Chondrocyte (in vitro differentiated cells): Measurements from ENCODE around the gene ACAA2. TPM values are rescaled to one million over a fixed set of nuclear protein-coding genes. Genes with fewer than 3 reads are reported as not detected.

Source experiments
- DNase-seq: peaks from one replicate; pipeline ENCODE4 v3.0.0; 2021; ENCODE audit warnings: mixed read lengths, low spot score
- H3K27ac Mint-ChIP-seq: one replicate; pipeline ENCODE4 v1.8.0; 2021; ENCODE audit warnings: mild to moderate bottlenecking, moderate library complexity, mixed read lengths; ENCODE audit not compliant: unreplicated experiment
- H3K27me3 Mint-ChIP-seq: 2 replicates; pipeline ENCODE4 v1.8.0; 2021; ENCODE audit warnings: low read depth, mixed read lengths
- H3K36me3 Mint-ChIP-seq: 2 replicates; pipeline ENCODE4 v1.8.0; 2021; ENCODE audit warnings: low read depth, mixed read lengths
- H3K4me1 Mint-ChIP-seq: 2 replicates; pipeline ENCODE4 v1.8.0; 2021; ENCODE audit warnings: low read depth, mild to moderate bottlenecking, mixed read lengths
- H3K4me3 Mint-ChIP-seq: one replicate; pipeline ENCODE4 v1.8.0; 2021; ENCODE audit warnings: mild to moderate bottlenecking, moderate library complexity, mixed read lengths; ENCODE audit not compliant: unreplicated experiment
- H3K9me3 Mint-ChIP-seq: 2 replicates; pipeline ENCODE4 v1.8.0; 2021; ENCODE audit warnings: low read depth, mixed read lengths
- CTCF ChIP-seq: fragments of 200-600 bp; sonication (generic); IDR thresholded peaks from 2 replicates; pipeline ENCODE4 v1.5.0; 2021; ENCODE audit warnings: antibody characterized with exemption, mild to moderate bottlenecking, moderate library complexity
- total RNA-seq: library from RNA; stranded (reverse); gene quantifications from 3 replicates; pipeline ENCODE4 v1.2.1, GENCODE V29; 2021

The ACAA2 gene
- total RNA-seq, 1 donor from 2014 or later = 60.3 TPM

- H3K27ac Mint-ChIP-seq = no peak overlapping the region
- H3K4me1 Mint-ChIP-seq = peaks cover 8% of the 10 kb centered on the region
- no peaks in the 10 kb centered on the region for H3K36me3 Mint-ChIP-seq
- no peaks in the 10 kb centered on the region for H3K9me3 Mint-ChIP-seq
- TF ChIP-seq CTCF = no peak
- no peaks in the 10 kb centered on the region for H3K27me3 Mint-ChIP-seq
- no peak for DNase-seq
- no peak overlapping the region for H3K4me3 Mint-ChIP-seq
Observed at GRCh38 chr18:49763590-49763989, 49.7 kb downstream of the ACAA2 start.

- H3K4me1 Mint-ChIP-seq = peaks cover 8% of the 10 kb centered on the region
- no peak for DNase-seq
Observed at GRCh38 chr18:49762191-49763077, 50.9 kb downstream of the ACAA2 start.

GRCh38 chr18:49761771-49762170 is 51.6 kb downstream of the ACAA2 start:
- Mint-ChIP-seq H3K4me1 (peaks cover 8% of the 10 kb centered on the region), H3K4me3 (no peak overlapping the region), H3K36me3 (no peaks in the 10 kb centered on the region), H3K9me3 (no peaks in the 10 kb centered on the region), H3K27me3 (no peaks in the 10 kb centered on the region), H3K27ac (no peak overlapping the region)
- DNase-seq = no peak
- no peak for TF ChIP-seq CTCF

More at GRCh38 chr18:49762191-49763077, 50.9 kb downstream of the ACAA2 start:
- Mint-ChIP-seq H3K4me3 (no peak overlapping the region), H3K27me3 (no peaks in the 10 kb centered on the region), H3K27ac (no peak overlapping the region), H3K36me3 (no peaks in the 10 kb centered on the region), H3K9me3 (no peaks in the 10 kb centered on the region)
- TF ChIP-seq CTCF = no peak

GRCh38 chr18:49758263-49758610 is 55.1 kb downstream of the ACAA2 start:
- no peak for DNase-seq
- no peaks in the 10 kb centered on the region for H3K4me1 Mint-ChIP-seq
- TF ChIP-seq CTCF = no peak
- no peaks in the 10 kb centered on the region for H3K9me3 Mint-ChIP-seq
- H3K27me3 Mint-ChIP-seq = no peaks in the 10 kb centered on the region
- no peak overlapping the region for H3K4me3 Mint-ChIP-seq
- no peak overlapping the region for H3K27ac Mint-ChIP-seq
- H3K36me3 Mint-ChIP-seq = no peaks in the 10 kb centered on the region

GRCh38 chr18:49757513-49758262 is 55.6 kb downstream of the ACAA2 start:
- no peak for TF ChIP-seq CTCF
- no peaks in the 10 kb centered on the region for H3K9me3 Mint-ChIP-seq
- no peak for DNase-seq
- H3K4me3 Mint-ChIP-seq = no peak overlapping the region
- H3K36me3 Mint-ChIP-seq = no peaks in the 10 kb centered on the region
- H3K4me1 Mint-ChIP-seq = no peaks in the 10 kb centered on the region
- no peak overlapping the region for H3K27ac Mint-ChIP-seq
- peaks cover 2% of the 10 kb centered on the region for H3K27me3 Mint-ChIP-seq
